Measurements from ENCODE around the gene ZBTB46. TPM values are rescaled to one million over a fixed set of nuclear protein-coding genes. Genes with fewer than 3 reads are reported as not detected.

The ZBTB46 gene
- total RNA-seq, 1 experiment from 2014 or later, result 3.6 TPM

DNA sequence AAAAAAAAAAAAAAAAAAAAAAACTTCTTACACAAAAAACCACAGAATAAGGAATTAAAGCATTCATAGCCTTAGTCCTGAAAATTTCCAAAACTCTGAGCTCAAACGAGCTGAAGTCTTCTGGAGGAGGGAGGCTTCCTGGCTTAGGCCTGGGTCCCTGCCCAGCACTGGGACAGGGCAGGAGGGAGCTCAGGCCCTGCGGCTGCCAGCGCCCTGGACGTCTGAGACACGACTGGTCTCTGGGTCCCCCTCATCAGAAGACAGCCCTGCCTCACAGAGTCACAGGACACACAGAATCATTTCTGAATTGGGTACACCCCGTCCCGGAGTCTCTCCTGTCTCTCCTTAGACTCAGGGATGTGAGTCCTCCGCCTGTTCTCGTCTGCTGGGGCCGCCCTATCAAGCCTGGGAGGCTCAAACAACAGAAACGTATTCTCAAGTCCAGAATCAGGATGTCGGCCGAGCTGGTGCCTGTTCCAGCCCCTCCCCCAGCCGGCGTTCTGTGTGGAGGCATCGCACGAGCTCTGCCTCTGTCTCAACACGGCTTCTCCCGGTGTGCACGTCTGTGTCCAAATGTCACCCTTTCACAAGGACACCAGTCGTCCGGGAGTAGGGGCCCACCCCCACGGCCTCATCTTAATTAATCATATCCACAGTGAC, 39.4 kb downstream of the ZBTB46 start:
- Histone ChIP-seq H2AFZ (no peak overlapping the region), H3K9me2 (ENCODE audit: insufficient read depth) (no peaks in the 10 kb centered on the region), H4K20me1 (ENCODE audit: insufficient read depth) (no peaks in the 10 kb centered on the region), H3K4me2 (no peak overlapping the region), H3F3A (ENCODE audit: insufficient read depth, low read depth) (no peaks in the 10 kb centered on the region), H3K4me1 (replicated peaks; ENCODE audit: insufficient read depth) (no peaks in the 10 kb centered on the region), H3K79me2 (ENCODE audit: low read depth) (no peaks in the 10 kb centered on the region), H3K27me3 (ENCODE audit: insufficient read depth, low read depth) (peaks cover 7% of the 10 kb centered on the region; the same call in 1 of the 2 replicates), H3K9me3 (ENCODE audit: insufficient read depth, low read depth) (no peaks in the 10 kb centered on the region), H3K4me3 (no peak overlapping the region), H3K27ac (no peak overlapping the region), H3K36me3 (ENCODE audit: low read depth) (no peaks in the 10 kb centered on the region)
- no peak for DNase-seq
- intact Hi-C loops (cut with micrococcal nuclease; ENCODE audit: unreplicated experiment), result no loop called here
- BruUV-seq (replicated peaks), result no TSS peak
- POLR2A ChIA-PET (ENCODE audit: unreplicated experiment), result no interaction called here
- TF ChIP-seq EZH2 (IDR thresholded peaks at IDR 0.05; ENCODE audit: low read depth), result no peak
- TF ChIP-seq, protein P1, sequence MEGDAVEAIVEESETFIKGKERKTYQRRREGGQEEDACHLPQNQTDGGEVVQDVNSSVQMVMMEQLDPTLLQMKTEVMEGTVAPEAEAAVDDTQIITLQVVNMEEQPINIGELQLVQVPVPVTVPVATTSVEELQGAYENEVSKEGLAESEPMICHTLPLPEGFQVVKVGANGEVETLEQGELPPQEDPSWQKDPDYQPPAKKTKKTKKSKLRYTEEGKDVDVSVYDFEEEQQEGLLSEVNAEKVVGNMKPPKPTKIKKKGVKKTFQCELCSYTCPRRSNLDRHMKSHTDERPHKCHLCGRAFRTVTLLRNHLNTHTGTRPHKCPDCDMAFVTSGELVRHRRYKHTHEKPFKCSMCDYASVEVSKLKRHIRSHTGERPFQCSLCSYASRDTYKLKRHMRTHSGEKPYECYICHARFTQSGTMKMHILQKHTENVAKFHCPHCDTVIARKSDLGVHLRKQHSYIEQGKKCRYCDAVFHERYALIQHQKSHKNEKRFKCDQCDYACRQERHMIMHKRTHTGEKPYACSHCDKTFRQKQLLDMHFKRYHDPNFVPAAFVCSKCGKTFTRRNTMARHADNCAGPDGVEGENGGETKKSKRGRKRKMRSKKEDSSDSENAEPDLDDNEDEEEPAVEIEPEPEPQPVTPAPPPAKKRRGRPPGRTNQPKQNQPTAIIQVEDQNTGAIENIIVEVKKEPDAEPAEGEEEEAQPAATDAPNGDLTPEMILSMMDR (conservative IDR thresholded peaks at IDR 0.05), result no peak
- CTCF ChIA-PET, result interaction anchor here (0.7 kb wide), 1 partner anchor 446 kb away, joined by 14 read pairs; no protein-coding TSS in a partner anchor

DNA sequence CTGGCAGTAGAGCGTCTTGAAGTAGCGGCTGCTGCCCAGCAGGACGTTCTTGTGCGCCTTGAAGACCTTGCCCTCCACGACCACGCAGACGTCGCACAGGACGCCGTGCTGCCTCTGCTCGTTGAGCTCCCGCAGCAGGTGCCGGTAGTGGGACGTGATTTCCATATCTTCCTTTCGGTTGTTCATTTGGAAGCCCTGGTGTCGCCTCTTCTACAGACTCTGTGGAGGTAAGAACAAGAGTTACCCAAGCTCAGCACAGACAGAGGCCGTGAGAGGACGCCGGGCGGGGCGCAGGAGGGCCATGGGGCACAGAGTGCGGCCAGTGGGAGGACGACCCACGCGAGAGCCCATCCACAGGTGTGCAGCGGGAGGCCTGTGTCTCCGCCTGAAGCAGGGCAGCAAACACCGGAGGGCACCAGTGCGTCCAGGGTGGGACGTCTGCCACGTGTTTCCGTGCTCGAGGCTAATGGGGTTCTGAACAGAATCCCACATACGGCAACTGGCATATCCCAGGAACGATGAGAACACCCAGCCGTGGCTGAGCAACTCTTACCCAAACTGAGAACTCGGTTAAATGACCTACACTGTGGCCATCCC, 40.4 kb downstream of the ZBTB46 start:
- no peak for DNase-seq
- no peak overlapping the region for H3K4me2 ChIP-seq
- H3K9me3 ChIP-seq (ENCODE audit: insufficient read depth, low read depth), result no peaks in the 10 kb centered on the region
- ChIA-PET POLR2A (ENCODE audit: unreplicated experiment) (no interaction called here), CTCF (no interaction called here)
- H3K36me3 ChIP-seq (ENCODE audit: low read depth), result no peaks in the 10 kb centered on the region
- H3K4me3 ChIP-seq, result no peak overlapping the region
- intact Hi-C loops (cut with micrococcal nuclease; ENCODE audit: unreplicated experiment), result no loop called here
- no peaks in the 10 kb centered on the region for H3K79me2 ChIP-seq (ENCODE audit: low read depth)
- H4K20me1 ChIP-seq (ENCODE audit: insufficient read depth), result no peaks in the 10 kb centered on the region
- H2AFZ ChIP-seq, result no peak overlapping the region
- H3F3A ChIP-seq (ENCODE audit: insufficient read depth, low read depth), result no peaks in the 10 kb centered on the region
- no peak overlapping the region for H3K27ac ChIP-seq
- TF ChIP-seq EZH2 (IDR thresholded peaks at IDR 0.05; ENCODE audit: low read depth), result no peak
- TF ChIP-seq, protein P1 (conservative IDR thresholded peaks at IDR 0.05), result no peak
- H3K9me2 ChIP-seq (ENCODE audit: insufficient read depth), result no peaks in the 10 kb centered on the region
- BruUV-seq (replicated peaks), result no TSS peak
- peaks cover 7% of the 10 kb centered on the region; the same call in 1 of the 2 replicates for H3K27me3 ChIP-seq (ENCODE audit: insufficient read depth, low read depth)
- no peaks in the 10 kb centered on the region for H3K4me1 ChIP-seq (replicated peaks; ENCODE audit: insufficient read depth)

DNA sequence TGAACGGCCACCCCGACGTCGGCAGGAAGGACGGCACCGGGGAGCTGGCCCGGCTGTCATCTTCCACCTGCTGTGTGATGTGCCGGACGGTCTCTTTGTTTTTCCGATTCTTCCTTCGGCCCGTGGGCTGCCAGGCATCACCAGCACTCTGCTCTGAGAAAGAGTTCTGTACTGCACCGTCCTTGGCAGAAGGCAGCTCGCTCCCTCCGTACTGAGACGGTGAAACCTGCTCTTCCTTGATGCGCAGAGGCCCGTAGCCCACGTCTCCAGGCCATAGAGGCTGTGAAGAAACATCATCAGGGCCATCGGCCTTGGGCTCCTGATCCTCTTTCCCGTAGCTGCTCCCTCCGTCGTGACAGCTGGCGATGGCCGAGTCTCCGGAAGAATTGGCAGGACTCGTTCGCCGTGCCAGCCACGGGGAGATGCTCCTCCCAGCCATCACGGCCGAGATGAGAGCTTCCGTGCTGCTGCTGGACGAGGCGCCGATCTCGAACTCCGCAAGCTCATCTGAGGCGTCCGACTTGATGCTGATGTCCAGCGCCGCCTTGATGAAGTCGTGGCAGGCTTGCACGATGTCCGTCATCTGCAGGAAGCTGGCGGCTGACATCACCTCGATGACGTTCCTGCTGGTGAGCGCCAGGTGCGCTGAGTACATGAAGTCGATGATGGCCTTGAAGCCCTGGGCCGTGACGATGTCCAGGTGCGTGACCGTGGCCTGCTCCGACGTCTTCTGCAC, 41.1 kb downstream of the ZBTB46 start:
- BruUV-seq (replicated peaks), result no TSS peak
- intact Hi-C loops (cut with micrococcal nuclease; ENCODE audit: unreplicated experiment), result no loop called here
- TF ChIP-seq, protein P1 (conservative IDR thresholded peaks at IDR 0.05), result no peak
- no peak for TF ChIP-seq EZH2 (IDR thresholded peaks at IDR 0.05; ENCODE audit: low read depth)
- no peaks in the 10 kb centered on the region for H3K9me2 ChIP-seq (ENCODE audit: insufficient read depth)
- no peak overlapping the region for H3K4me2 ChIP-seq
- no peaks in the 10 kb centered on the region for H3K9me3 ChIP-seq (ENCODE audit: insufficient read depth, low read depth)
- H2AFZ ChIP-seq, result no peak overlapping the region
- no peak overlapping the region for H3K4me3 ChIP-seq
- no peaks in the 10 kb centered on the region for H4K20me1 ChIP-seq (ENCODE audit: insufficient read depth)
- no peaks in the 10 kb centered on the region for H3K36me3 ChIP-seq (ENCODE audit: low read depth)
- DNase-seq, result no peak
- ChIA-PET POLR2A (ENCODE audit: unreplicated experiment) (no interaction called here), CTCF (no interaction called here)
- no peaks in the 10 kb centered on the region for H3K4me1 ChIP-seq (replicated peaks; ENCODE audit: insufficient read depth)
- H3K27ac ChIP-seq, result no peak overlapping the region
- H3K27me3 ChIP-seq (ENCODE audit: insufficient read depth, low read depth), result peaks cover 4% of the 10 kb centered on the region; the same call in 1 of the 2 replicates
- H3K79me2 ChIP-seq (ENCODE audit: low read depth), result no peaks in the 10 kb centered on the region
- H3F3A ChIP-seq (ENCODE audit: insufficient read depth, low read depth), result no peaks in the 10 kb centered on the region
